Activated CD4-positive, CD25-positive, alpha-beta regulatory T cell (primary cell): Measurements from ENCODE around the gene CALR.
A peak's percentile ranks its signal among the peaks of the same experiment; 100 is the strongest.
"Not testable (repeated sequence)": the region's sequence is repeated elsewhere in the genome, so short reads cannot be mapped to it uniquely, and the experiment has no call there.

Experiments
- DNase-seq, 4 experiments: peaks; one replicate each; lab custom pipeline; 2025; lab: John Stamatoyannopoulos, UW

The CALR gene

DNA sequence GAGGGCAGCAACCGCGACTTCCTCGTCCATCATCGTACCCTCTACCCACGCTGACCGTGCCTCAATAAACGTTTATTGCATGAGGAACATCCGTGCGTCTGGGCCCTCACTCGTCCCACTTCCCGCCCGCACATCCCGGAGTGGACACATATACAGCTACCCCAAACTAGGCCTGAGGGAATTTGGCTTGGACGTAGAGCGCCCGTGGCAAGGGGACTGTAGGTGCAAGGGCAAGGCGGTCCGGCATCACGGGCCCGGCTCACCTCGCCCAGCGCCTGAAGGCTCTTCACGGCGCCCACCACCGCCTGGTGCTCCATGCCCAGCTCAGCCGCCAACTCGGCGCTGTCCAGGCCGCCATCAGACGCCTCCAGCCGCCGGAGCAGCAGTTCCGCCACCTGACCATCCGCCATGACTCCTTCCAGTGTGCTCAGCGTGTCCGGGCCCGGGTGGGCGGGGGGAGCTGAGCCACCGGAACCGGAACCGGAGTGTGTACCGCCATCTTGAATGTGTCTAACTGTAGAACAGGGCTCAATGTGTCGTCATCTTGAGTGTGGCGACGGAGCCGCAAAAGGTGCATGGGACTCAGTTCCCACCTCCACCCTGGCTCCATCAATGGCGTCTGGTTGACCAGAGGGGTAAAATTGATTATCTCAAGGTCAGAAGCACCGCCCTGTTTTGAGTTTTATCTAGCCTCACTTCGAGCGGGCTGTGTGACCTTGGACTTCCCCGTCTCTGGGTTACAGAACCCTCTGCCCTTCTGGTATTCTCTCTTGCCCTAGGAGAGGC, 4.9 kb upstream of the CALR start, which contains the start of gene FARSA:
Gene FARSA (minus strand): TSS at position 425 of the 786 bp plus-strand sequence. CDS start 15 bp downstream, at position 410.
- DNase-seq, result peak; percentile 75 to 81 (median 78)

DNA sequence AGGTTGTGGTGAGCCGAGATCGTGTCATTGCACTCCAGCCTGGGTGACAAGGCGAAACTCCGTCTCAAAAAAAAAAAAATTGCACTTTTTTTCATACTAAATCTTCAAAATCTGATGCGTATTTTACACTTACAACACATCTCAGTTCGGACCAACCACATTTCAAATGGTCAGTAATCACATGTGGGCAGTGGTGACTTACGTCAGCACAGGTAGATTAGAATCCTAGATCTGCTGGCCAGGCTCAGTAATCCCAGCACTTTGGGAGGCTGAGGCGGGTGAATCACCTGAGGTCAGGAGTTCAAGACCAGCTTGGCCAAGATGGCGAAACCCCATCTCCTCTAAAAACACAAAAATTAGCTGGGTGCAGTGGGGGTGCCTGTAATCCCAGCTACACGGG, 3.3 kb upstream of the CALR start:
- DNase-seq, result no peak

DNA sequence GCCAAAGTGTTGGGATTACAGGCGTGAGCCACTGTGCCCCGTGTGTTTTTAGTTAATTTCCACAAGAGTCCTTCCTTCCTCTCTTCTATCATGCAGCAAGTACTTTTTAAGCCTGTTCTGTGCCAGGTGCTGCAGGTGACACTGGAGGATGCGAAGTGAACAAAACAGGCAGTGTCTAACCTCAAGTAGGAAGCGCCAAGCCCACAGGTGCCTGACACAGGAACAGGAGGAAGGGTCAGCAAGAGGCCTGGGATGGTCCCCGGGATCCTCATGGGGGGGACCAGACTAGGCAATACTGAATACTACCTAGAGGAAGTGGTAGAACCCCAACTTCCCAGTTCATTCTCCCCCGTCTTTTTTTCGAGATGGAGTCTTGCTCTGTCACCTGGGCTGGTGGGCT, 1.8 kb upstream of the CALR start:
- no peak for DNase-seq

DNA sequence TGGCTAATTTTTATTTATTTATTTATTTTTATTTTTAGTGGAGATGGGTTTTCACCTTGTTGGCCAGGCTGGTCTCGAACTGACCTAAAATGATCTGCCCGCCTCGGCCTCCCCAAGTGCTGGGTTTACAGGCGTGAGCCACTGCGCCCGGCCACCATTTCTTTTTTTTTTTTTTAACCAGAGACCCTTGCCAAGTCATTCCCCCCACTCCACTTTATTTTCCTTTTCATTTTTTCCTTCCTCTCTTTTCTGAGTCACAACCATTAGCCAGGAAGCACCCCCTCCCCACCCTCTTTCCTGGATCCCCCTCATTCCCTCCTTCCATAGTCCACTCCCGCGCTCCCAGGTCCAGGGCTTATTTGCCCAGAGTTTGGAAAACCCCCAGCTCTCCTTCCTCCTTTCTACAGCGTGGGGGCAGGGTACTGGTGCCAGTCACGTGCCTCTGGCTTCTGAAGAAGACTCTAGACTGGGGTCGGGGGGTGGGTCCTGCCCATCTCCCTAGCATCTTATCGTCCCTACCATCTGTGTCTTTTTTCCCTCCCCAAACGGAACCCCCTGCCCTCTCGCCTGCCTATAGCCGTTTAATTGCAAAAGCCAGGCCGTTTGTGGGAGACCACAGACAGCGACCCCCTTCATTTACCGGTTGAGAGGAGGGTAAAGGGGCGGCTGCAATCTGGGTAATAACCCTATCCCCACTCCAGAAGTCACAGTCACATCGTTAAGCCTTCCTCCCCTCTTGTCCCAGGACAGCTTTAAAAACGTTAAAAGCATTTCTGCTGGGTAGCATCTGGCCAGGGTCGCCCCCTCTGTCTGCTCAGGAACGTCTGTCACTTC, 1.1 kb upstream of the CALR start:
- no peak for DNase-seq

DNA sequence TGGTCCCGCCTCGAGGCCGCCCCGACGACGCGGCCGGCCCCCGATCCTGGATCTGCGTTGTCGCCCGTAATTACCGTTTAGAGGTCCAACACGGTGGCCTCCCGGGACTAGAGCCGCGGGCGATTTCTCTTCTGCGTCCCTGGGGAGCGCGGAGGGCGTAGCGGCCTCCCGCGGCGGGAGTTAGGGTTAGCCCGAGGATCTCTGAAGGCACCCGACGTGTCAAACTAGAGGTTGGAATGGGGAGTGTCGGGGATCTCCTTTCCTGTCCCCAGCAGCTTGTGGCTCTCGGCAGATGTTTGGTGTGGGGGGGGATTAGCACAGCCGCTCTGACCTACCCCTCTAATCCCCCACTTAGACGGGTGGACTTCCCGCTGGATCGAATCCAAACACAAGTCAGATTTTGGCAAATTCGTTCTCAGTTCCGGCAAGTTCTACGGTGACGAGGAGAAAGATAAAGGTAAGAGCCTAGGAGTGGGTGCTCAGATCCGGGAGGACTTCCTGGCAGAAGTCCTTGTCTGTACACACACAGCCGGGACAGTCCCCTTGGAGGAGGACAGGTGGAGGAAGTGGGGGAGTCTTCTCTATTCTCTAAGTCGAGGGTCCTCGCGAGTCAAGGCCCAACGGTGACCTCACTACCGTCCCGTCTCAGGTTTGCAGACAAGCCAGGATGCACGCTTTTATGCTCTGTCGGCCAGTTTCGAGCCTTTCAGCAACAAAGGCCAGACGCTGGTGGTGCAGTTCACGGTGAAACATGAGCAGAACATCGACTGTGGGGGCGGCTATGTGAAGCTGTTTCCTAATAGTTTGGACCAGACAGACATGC, 581 bp downstream of the CALR start:
- no peak for DNase-seq

DNA sequence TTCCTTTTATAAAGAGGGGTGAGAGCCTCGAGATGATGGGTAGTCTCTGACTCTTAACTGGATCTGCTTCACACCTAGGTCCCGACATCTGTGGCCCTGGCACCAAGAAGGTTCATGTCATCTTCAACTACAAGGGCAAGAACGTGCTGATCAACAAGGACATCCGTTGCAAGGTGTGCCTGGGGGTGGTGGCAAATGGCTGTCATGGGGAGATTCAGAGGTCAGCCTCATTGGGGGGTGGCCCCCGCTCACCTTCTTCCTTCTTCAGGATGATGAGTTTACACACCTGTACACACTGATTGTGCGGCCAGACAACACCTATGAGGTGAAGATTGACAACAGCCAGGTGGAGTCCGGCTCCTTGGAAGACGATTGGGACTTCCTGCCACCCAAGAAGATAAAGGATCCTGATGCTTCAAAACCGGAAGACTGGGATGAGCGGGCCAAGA, 1.6 kb downstream of the CALR start:
- DNase-seq, result no peak

DNA sequence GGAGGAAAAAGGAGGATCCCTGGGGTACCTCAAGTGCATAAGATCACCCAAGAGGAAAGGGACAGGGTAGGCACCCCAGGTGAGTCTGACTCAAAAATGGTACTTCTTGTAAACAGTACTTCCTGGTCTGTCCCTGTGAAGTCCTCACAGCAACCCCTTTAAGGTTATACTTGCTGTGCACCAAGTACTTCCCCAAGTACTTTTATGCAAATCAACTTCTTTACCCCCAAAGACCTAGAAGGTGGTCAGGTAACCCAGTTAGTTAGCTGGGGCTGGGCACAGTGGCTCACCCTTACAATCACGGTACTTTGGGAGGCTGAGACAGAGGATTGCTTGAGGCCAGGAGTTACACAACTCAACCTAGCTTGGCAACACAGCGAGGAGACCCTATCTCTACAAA, 2.5 kb downstream of the CALR start:
- no peak for DNase-seq

DNA sequence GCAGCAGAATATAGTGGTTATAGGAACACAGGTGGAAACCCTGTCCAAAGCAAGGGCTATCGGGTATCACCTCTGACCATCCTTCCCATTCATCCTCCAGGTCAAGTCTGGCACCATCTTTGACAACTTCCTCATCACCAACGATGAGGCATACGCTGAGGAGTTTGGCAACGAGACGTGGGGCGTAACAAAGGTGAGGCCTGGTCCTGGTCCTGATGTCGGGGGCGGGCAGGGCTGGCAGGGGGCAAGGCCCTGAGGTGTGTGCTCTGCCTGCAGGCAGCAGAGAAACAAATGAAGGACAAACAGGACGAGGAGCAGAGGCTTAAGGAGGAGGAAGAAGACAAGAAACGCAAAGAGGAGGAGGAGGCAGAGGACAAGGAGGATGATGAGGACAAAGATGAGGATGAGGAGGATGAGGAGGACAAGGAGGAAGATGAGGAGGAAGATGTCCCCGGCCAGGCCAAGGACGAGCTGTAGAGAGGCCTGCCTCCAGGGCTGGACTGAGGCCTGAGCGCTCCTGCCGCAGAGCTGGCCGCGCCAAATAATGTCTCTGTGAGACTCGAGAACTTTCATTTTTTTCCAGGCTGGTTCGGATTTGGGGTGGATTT, 5.1 kb downstream of the CALR start:
- no peak for DNase-seq

DNA sequence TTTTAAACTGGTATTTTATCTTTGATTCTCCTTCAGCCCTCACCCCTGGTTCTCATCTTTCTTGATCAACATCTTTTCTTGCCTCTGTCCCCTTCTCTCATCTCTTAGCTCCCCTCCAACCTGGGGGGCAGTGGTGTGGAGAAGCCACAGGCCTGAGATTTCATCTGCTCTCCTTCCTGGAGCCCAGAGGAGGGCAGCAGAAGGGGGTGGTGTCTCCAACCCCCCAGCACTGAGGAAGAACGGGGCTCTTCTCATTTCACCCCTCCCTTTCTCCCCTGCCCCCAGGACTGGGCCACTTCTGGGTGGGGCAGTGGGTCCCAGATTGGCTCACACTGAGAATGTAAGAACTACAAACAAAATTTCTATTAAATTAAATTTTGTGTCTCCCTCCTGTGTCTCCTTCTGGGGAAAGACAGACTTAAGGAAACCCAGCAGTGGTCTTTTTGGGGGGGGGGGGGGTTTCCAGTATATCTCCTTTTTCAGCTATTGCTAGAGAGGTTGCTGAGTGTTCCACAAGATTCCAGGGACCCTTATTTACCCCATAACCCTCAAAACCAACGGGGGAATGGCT, 5.8 kb downstream of the CALR start:
- no peak for DNase-seq

DNA sequence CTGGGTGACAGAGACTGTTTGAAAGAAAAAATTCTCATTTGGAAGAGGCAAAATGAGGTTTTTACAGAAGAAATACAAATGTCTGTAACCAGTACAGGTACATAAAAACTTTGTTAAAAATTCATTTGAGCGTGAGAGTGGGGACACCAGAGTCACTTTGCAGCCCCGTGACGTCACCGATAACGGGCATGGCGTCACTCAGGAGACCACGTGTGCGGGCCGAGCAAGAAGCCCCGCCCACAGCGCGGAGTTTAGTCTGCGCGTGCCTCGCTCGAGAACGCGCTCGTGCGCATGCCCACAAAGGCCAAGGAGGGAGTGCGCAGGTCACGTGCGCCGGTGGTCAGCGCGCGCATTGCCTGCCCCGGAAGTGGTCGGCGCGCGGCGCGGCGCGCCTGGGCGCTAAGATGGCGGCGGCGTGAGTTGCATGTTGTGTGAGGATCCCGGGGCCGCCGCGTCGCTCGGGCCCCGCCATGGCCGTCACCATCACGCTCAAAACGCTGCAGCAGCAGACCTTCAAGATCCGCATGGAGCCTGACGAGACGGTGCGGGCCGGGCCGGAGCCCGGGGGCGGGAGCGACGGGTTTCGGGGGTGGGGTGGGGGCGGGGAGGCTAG, 7.2 kb downstream of the CALR start, which contains the start of gene RAD23A:
Gene RAD23A (plus strand): TSS at position 384 of the 613 bp plus-strand sequence. CDS start 87 bp downstream, at position 471.
- peak; percentile 95 to 98 (median 96) for DNase-seq

DNA sequence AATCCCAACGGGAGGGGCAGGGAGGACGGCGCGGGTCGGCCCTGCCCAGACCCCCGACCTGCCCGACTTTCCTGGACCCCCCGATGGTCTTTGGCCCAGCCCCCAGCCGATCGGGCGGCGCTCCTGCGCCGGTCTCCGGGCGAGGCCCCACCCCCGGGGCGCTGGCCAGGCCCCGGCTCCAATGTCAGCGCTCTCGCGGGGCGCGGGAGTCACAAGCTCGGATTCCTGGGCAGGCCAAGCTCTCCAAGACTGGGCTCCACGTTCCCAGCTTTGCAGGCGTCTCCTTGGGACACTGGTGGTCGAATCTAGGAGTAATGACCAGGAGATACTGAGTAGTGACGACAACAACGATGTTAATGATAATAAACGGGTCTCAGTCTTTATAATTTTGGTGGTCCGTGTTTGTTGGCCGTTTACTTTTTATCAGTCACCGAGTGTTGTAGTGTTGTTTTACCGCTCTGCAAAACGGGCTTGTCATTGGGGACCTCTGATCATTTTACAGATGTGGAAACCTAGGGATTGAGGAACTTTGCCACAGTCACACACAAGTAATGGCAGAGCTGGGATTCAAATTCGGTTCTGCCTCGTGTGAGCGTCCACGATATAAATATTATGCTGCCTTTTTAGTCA, 7.8 kb downstream of the CALR start:
- peak; percentile 25 to 53 (median 42) for DNase-seq

DNA sequence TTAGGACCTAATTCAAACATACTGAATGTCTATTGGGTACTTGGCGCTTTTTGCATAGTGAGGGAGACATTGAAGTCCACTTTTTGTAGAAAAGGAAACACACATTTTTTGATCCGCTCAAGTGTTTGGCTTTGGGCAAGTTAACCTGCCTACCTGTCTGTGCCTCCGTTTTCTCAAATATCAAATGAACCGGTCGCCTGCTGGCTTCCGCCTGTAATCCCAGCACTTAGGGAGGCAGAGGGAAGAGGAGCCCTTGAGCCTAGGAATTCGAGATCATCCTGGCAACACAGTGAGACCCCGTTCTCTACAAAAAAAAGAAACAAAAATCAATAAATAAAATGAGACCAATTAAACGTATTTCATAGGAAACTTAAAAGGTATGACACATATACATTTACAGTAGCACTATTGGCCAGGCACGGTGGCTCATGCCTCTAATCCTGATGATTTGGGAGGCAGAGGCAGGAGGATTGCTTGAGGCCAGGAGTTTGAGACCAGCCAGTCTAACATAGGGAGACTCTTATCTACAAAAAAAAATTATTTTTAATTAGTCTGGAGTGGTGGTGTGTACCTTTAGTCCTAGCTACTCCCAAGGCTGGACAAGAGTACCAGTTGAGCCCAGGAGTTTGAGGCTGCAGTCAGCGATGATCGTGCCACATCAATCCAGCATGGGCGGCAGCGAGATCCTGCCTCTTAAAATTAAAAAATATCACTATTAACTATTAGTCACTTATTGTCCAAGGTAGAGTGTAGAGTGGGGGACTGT, 8.5 kb downstream of the CALR start:
- no peak for DNase-seq

DNA sequence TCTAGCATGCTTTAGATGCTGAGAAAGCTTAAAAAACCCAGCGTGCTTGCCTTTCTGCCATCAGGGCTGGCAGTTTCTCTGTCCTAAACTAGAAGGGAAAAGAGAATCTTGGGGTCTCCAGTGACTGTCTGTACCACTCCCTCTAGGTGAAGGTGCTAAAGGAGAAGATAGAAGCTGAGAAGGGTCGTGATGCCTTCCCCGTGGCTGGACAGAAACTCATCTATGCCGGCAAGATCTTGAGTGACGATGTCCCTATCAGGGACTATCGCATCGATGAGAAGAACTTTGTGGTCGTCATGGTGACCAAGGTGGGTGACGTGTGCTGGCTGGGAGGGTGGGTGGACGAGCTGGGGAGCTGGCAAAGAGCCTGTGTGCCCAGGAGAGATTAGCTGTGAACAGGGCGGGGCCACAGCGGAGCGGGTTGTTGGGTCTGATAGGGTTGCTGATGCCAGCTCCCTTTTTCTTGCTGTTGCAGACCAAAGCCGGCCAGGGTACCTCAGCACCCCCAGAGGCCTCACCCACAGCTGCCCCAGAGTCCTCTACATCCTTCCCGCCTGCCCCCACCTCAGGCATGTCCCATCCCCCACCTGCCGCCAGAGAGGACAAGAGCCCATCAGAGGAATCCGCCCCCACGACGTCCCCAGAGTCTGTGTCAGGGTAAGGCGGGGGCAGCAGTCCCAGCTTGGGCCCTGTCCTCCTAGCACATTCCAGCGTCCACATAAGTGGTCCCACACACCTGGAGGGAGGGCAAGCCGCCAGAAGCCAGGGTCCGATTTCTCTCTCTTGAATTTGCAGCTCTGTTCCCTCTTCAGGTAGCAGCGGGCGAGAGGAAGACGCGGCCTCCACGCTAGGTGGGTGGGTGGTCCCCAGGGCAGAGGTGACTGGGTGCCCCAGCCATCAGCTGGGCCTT, 9.5 kb downstream of the CALR start:
- DNase-seq, result no peak

DNA sequence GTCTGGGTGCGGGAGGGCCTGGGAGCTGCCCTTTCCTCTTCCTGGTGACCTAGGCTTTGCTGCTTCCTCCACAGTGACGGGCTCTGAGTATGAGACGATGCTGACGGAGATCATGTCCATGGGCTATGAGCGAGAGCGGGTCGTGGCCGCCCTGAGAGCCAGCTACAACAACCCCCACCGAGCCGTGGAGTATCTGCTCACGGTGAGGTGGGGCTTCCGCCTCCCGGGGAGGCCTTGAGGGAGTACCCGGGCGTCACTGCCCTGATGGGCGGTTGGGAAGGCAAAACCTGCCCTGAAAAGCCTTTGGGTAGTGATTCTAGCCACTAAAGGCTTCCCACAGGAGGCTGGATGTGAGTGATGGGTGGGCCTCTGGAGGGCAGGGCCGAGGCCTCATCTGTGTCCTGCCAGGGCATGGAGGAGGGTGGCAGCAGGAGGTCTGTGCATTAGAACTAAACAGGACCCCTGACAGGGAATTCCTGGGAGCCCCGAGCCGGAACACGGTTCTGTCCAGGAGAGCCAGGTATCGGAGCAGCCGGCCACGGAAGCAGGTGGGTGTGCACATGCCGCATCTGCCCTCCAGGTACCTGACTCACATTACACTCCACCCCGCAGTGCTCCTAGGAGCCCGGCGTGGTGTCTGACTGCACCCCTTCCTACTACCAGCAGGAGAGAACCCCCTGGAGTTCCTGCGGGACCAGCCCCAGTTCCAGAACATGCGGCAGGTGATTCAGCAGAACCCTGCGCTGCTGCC, 10.4 kb downstream of the CALR start:
- DNase-seq, result no peak

DNA sequence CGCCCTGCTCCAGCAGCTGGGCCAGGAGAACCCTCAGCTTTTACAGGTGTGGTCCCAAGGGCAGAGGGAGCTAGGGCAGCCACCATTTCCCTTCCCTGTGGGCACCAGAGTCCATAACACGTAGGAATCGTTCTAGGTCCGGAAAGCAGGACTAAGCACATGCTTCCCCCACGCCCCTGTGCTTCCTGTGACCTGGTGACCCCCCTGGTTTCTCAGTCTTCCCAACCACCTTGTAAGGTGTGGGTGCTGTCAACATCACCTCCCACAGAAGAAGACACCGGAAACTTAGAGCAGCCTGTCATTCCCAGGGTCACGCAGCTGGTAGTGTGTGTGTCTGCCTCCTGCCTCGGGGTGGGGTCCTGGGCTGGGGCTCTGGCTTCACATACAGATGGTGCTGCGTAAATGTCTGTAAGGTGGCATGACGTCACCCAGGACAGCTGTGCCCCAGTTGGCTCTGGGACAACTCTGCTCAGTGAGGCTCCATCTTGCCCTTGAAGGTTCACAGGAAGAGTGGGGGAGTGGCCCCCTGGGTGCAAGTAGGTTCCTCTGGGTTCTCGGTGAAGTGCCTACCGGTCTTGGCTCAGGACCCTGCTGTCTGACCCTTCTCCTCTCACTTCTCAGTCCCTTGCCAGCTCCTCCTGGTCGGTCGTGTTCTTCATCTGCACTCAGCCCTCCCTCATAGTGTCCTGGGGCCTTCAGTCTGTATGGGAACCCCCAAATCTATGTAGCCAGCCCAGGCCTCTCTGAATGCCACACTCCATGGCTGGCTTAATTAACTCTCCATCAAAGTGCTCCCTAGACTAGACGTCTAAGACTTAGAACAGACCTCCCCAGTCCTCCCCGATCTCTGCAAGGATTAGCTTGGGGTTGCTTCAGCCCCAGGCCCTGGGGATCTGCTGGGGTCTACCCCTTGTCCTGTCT, 11.2 kb downstream of the CALR start:
- no peak for DNase-seq

DNA sequence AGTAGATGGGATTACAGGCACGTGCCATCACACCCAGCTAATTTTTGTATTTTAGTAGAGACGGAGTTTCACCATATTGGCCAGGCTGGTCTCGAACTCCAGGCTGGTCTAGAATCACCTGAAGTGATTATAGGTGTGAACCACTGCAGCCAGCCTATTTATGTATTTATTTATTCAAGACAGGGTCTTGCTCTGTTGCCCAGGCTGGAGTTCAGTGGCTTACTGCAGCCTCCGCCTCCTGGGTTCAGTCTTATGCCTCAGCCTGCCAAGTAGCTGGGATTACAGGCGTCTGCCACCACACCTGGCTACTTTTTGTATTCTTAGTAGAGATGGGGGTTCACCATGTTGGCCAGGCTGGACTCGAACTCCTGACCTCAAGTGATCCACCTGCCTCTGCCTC, 13.6 kb downstream of the CALR start:
- not testable (repeated sequence) for DNase-seq
